ENCODE data around the gene PRKCH.

GRCh38 chr14:61380984-61381383, 59.6 kb downstream of the PRKCH start:
- no peak for TF ChIP-seq CTCF (conservative IDR thresholded peaks at IDR 0.05; ENCODE audit: low read length)
- no peak for TF ChIP-seq EZH2phosphoT487 (IDR thresholded peaks at IDR 0.05; ENCODE audit: borderline replicate concordance, low read depth, low read length)
